ENCODE measurements around the gene PLXNB2.

DNA sequence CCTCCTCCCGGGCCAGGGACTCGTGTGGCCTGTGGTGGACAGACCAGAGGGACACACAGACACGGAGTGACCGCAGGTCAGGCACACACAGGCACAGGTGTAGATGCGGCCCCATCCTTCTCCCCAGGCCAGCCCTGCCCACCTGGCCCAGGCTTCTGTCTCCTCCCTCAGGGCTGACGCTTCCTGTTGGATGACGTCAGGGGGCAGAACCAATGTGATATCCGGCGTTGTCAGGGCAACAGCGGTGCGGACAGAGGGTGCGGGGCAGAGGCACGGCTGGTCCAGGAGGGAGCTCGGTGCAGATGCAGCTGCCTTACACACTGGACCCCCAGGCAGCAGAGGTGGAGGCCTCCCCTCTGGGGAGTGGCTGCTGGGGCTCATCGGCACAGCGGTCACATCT, 59.7 kb downstream of the PLXNB2 start:
- TF ChIP-seq GATA2 (IDR thresholded peaks at IDR 0.05; ENCODE audit: low read depth, low read length) (no peak), GATA3 (IDR thresholded peaks at IDR 0.05; ENCODE audit: low read depth, low read length) (no peak)

All from SH-SY5Y (cell line).